GM20000 (cell line): Measurements from ENCODE around the gene DROSHA.
"Not testable (repeated sequence)": the region's sequence is repeated elsewhere in the genome, so short reads cannot be mapped to it uniquely, and the experiment has no call there.

Experiments used
- DNase-seq: peaks from one replicate; pipeline ENCODE4 v3.0.0; 2012; ENCODE audit warnings: low spot score
- CTCF ChIP-seq: IDR thresholded peaks from 2 replicates; pipeline ENCODE4 v1.5.1; 2012; ENCODE audit warnings: mild to moderate bottlenecking, control low read depth; ENCODE audit errors: extremely low read depth, missing control alignments

The DROSHA gene

GRCh38 chr5:31568302-31568835 is 36.5 kb upstream of the DROSHA start:
- TF ChIP-seq CTCF: no peak

GRCh38 chr5:31566362-31566761 is 34.5 kb upstream of the DROSHA start:
- DNase-seq: not testable (repeated sequence)

More at GRCh38 chr5:31568302-31568835, 36.5 kb upstream of the DROSHA start:
- no peak for DNase-seq

GRCh38 chr5:31563216-31563615 is 31.3 kb upstream of the DROSHA start:
- TF ChIP-seq CTCF: no peak
- no peak for DNase-seq

- TF ChIP-seq CTCF: no peak
- no peak for DNase-seq
Observed at GRCh38 chr5:31561946-31562345, 30.1 kb upstream of the DROSHA start.

GRCh38 chr5:31559942-31560341 is 28.0 kb upstream of the DROSHA start:
- no peak for TF ChIP-seq CTCF
- DNase-seq: no peak

GRCh38 chr5:31556461-31556860 is 24.6 kb upstream of the DROSHA start:
- no peak for TF ChIP-seq CTCF
- DNase-seq: no peak

- TF ChIP-seq CTCF: no peak
- DNase-seq: no peak
Observed at GRCh38 chr5:31554552-31554951, 22.7 kb upstream of the DROSHA start.

GRCh38 chr5:31553863-31554262 is 22.0 kb upstream of the DROSHA start:
- DNase-seq: no peak
- no peak for TF ChIP-seq CTCF
